Esophagus squamous epithelium (tissue), 4 donors: Measurements from ENCODE around the gene VPS18.

ENCODE experiments used
- CTCF ChIP-seq, 6 experiments: fragments of 450-650 bp in 4 of 6; fragments of 200-600 bp in 2 of 6; sonication (generic) in 2 of 6; IDR thresholded peaks; one replicate each; pipeline ENCODE4 v1.5.1; 2016 to 2019; ENCODE audit warnings: antibody characterized with exemption in 6 of 6, mild to moderate bottlenecking in 4 of 6, moderate library complexity in 4 of 6
- POLR2A ChIP-seq, 4 donors: fragments of 450-650 bp; IDR thresholded peaks; one replicate each; pipeline ENCODE4 v1.6.1; 2017; ENCODE audit warnings: antibody characterized with exemption in 4 of 4, mild to moderate bottlenecking in 4 of 4, moderate library complexity in 3 of 4

DNA sequence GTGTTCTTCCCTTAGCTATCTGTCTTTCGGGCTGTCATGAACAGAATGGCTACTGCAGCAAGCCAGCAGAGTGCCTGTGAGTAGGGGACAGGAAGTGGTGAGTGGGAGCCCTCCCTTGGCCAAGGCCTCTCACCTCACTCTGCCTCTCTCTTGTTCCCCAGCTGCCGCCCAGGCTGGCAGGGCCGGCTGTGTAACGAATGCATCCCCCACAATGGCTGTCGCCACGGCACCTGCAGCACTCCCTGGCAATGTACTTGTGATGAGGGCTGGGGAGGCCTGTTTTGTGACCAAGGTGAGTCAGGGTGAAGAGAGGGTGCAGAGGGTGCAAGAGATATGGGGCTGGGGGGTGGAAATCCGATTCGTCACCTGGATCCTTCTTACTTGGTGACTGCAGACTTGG, 37.9 kb downstream of the VPS18 start:
- TF ChIP-seq POLR2A (IDR thresholded peaks at IDR 0.05) = no peak
- TF ChIP-seq CTCF (IDR thresholded peaks at IDR 0.05) = no peak
